Parathyroid adenoma (tissue), 2 donors: ENCODE data around the gene GRIA4.

ENCODE experiments used
- H2AFZ ChIP-seq: fragments of 300-600 bp; sonication (generic); one replicate; pipeline ENCODE4 v1.7.0; 2017; ENCODE audit warnings: antibody characterized with exemption, mild to moderate bottlenecking
- H3K27ac ChIP-seq: fragments of 300-600 bp; sonication (generic); one replicate; pipeline ENCODE4 v1.7.0; 2017
- H3K27me3 ChIP-seq: fragments of 300-600 bp; sonication (generic); one replicate; pipeline ENCODE4 v1.7.0; 2017; ENCODE audit warnings: low read length; ENCODE audit not compliant: control insufficient read depth, insufficient read depth
- H3K36me3 ChIP-seq: fragments of 300-600 bp; sonication (generic); one replicate; pipeline ENCODE4 v1.7.0; 2017; ENCODE audit warnings: low read length; ENCODE audit not compliant: control insufficient read depth, insufficient read depth
- H3K4me1 ChIP-seq: fragments of 300-600 bp; sonication (generic); one replicate; pipeline ENCODE4 v1.7.0; 2017; ENCODE audit warnings: control low read depth
- H3K4me2 ChIP-seq: fragments of 300-600 bp; sonication (generic); one replicate; pipeline ENCODE4 v1.7.0; 2017; ENCODE audit warnings: low read length
- H3K4me3 ChIP-seq: fragments of 300-600 bp; sonication (generic); one replicate; pipeline ENCODE4 v1.7.0; 2017; ENCODE audit warnings: low read depth, low read length
- H3K79me2 ChIP-seq: fragments of 300-600 bp; sonication (generic); one replicate; pipeline ENCODE4 v1.7.0; 2017; ENCODE audit warnings: control low read depth
- H3K9ac ChIP-seq: fragments of 300-600 bp; sonication (generic); one replicate; pipeline ENCODE4 v1.7.0; 2017; ENCODE audit warnings: mild to moderate bottlenecking
- H3K9me3 ChIP-seq: fragments of 300-600 bp; sonication (generic); one replicate; pipeline ENCODE4 v1.7.0; 2017; ENCODE audit warnings: low read length; ENCODE audit not compliant: control insufficient read depth
- TF ChIP-seq, protein P1 (sequence below): fragments of 300-600 bp; sonication (generic); IDR thresholded peaks from one replicate; pipeline ENCODE4 v1.7.0; 2017; ENCODE audit warnings: antibody characterized with exemption, mild to moderate bottlenecking
- donor health status: primary hyperparathyroidism.

Gene GRIA4

DNA sequence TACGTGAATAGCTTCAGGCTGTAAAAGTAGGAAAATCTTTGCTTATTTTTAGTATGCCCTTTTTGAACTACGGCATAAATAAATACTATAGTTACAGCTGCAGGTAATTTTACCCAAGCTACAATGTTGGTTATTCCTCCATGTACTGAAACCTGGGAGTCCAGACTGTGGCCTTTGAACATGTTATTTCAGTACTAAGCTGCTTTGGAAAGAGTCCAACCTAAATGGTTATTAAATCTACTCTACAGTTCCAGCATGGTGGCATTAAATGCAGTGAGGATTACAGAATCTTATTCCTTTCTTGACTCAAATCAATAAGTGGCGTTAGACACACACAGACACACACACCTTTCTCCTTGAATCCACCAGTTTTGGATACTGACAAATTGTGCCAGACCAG, 247.1 kb downstream of the GRIA4 start:
- TF ChIP-seq, protein P1, sequence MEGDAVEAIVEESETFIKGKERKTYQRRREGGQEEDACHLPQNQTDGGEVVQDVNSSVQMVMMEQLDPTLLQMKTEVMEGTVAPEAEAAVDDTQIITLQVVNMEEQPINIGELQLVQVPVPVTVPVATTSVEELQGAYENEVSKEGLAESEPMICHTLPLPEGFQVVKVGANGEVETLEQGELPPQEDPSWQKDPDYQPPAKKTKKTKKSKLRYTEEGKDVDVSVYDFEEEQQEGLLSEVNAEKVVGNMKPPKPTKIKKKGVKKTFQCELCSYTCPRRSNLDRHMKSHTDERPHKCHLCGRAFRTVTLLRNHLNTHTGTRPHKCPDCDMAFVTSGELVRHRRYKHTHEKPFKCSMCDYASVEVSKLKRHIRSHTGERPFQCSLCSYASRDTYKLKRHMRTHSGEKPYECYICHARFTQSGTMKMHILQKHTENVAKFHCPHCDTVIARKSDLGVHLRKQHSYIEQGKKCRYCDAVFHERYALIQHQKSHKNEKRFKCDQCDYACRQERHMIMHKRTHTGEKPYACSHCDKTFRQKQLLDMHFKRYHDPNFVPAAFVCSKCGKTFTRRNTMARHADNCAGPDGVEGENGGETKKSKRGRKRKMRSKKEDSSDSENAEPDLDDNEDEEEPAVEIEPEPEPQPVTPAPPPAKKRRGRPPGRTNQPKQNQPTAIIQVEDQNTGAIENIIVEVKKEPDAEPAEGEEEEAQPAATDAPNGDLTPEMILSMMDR, result no peak
- Histone ChIP-seq H3K27ac (no peak overlapping the region), H3K36me3 (no peaks in the 10 kb centered on the region)

DNA sequence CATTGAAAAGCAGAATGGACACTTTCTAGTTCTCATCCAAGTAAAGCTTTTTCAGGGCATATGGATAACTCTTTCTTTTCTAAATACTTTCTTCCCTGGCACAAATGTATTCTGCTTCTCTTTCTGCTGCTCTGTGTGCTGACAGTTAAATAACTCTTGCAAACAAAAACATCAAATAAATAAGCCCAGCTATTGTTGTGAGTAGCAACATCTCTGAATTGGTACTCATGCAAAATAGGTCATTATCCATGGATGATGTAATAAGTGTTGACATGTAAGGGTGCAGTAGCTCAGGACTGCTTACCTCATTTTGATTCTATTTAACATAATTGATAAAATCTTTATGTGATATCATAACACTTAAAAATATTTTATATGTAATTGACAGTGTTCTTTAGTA, 247.9 kb downstream of the GRIA4 start:
- Histone ChIP-seq H3K79me2 (no peaks in the 10 kb centered on the region), H3K36me3 (no peaks in the 10 kb centered on the region), H3K4me2 (no peak overlapping the region), H2AFZ (no peak overlapping the region), H3K9ac (no peak overlapping the region), H3K4me1 (no peaks in the 10 kb centered on the region), H3K9me3 (no peaks in the 10 kb centered on the region), H3K27me3 (no peaks in the 10 kb centered on the region), H3K27ac (no peak overlapping the region), H3K4me3 (no peak overlapping the region)
- TF ChIP-seq, protein P1, result no peak

More for the DNA sequence above, 247.1 kb downstream of the GRIA4 start:
- H3K79me2 ChIP-seq, result no peaks in the 10 kb centered on the region
- no peaks in the 10 kb centered on the region for H3K4me1 ChIP-seq
- no peak overlapping the region for H3K4me2 ChIP-seq
- no peak overlapping the region for H3K4me3 ChIP-seq
- no peaks in the 10 kb centered on the region for H3K27me3 ChIP-seq
- no peaks in the 10 kb centered on the region for H3K9me3 ChIP-seq
- H2AFZ ChIP-seq, result no peak overlapping the region
- H3K9ac ChIP-seq, result no peak overlapping the region

DNA sequence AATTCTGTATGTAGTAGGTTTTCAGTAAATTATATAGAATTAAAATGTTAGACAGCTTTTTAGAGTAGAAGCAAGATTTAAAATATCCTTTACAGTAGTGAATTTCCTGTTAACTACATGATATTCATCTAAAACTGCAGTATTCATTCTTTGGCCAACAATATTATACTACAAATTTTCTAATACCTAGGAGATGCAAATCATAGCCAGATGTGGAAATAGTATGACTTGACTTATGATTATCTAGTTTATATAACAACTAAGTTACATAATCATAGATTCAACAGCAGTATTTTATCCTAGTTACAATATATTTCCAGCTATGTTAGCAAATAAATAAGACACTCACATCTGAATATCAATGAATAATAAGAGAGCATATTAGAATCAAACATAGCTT, 249.0 kb downstream of the GRIA4 start:
- Histone ChIP-seq H3K27me3 (no peaks in the 10 kb centered on the region), H3K9me3 (no peaks in the 10 kb centered on the region), H3K79me2 (no peaks in the 10 kb centered on the region), H3K4me1 (no peaks in the 10 kb centered on the region), H3K4me3 (no peak overlapping the region), H3K9ac (no peak overlapping the region), H3K4me2 (no peak overlapping the region), H2AFZ (no peak overlapping the region), H3K27ac (no peak overlapping the region), H3K36me3 (no peaks in the 10 kb centered on the region)
- TF ChIP-seq, protein P1, result no peak

DNA sequence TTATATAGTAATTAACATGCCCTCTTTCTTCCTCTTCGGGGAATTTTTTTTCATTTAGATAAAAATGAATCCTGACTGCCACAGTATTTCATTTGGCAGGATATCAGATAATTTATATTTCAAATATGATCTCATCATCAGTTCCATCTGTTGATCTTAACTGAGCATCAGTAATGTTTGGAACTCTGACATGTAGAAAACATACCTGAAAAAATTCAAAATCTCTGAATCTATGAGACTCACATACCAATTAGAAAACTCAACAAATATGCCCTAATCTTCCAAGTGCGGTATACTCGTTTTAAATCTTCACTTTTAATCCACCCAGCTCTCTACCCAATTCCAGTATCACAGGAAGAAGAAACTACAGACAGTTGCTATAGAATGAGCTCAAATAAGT, 250.2 kb downstream of the GRIA4 start:
- Histone ChIP-seq H3K27ac (no peak overlapping the region), H3K4me1 (no peaks in the 10 kb centered on the region), H3K4me3 (no peak overlapping the region), H3K9me3 (no peaks in the 10 kb centered on the region), H3K4me2 (no peak overlapping the region), H3K79me2 (no peaks in the 10 kb centered on the region), H3K36me3 (no peaks in the 10 kb centered on the region), H2AFZ (no peak overlapping the region), H3K27me3 (no peaks in the 10 kb centered on the region), H3K9ac (no peak overlapping the region)
- TF ChIP-seq, protein P1, result no peak

DNA sequence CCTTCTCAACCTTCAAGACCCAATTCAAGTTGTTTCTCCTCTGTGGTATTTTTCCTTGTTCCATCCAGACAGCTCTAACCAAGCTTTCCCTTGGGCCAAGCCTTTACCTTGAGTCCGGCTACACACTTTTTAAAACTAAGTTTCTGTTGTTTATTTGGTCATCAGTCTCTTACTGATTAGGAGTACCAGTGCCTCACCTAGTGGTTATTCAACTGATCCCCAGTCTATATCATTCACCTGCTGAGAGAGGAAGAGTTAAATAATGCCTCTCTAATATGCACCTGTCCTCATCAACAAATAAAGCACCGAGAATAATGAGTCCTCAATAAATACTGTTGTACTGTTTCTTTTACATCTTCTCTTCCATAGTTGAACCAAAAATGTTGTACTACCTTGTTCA, 251.4 kb downstream of the GRIA4 start:
- H3K27me3 ChIP-seq, result no peaks in the 10 kb centered on the region
- H3K36me3 ChIP-seq, result no peaks in the 10 kb centered on the region
- H3K9ac ChIP-seq, result no peak overlapping the region
- H3K27ac ChIP-seq, result no peak overlapping the region
- H3K4me2 ChIP-seq, result no peak overlapping the region
- H3K9me3 ChIP-seq, result no peaks in the 10 kb centered on the region
- no peak overlapping the region for H2AFZ ChIP-seq
- H3K4me3 ChIP-seq, result no peak overlapping the region
- no peaks in the 10 kb centered on the region for H3K79me2 ChIP-seq
- no peaks in the 10 kb centered on the region for H3K4me1 ChIP-seq
- TF ChIP-seq, protein P1, result no peak
